Epithelial cell of esophagus (primary cell): ENCODE data around the gene OTOGL.
"Not testable (repeated sequence)": the region's sequence is repeated elsewhere in the genome, so short reads cannot be mapped to it uniquely, and the experiment has no call there.

Experiments used
- DNase-seq: peaks from one replicate; pipeline ENCODE4 v3.0.0; 2010; ENCODE audit warnings: low read depth
- H3K4me3 ChIP-seq: 2 replicates; pipeline ENCODE4 v1.5.1; 2011; ENCODE audit warnings: mild to moderate bottlenecking, low read length, control low read depth
- TF ChIP-seq, protein P1 (sequence below): IDR thresholded peaks from 2 replicates; pipeline ENCODE4 v1.5.1; 2011; ENCODE audit warnings: low read depth, mild to moderate bottlenecking, low read length, control low read depth, inconsistent platforms; ENCODE audit not compliant: insufficient read depth; ENCODE audit errors: missing control alignments

The OTOGL gene

DNA sequence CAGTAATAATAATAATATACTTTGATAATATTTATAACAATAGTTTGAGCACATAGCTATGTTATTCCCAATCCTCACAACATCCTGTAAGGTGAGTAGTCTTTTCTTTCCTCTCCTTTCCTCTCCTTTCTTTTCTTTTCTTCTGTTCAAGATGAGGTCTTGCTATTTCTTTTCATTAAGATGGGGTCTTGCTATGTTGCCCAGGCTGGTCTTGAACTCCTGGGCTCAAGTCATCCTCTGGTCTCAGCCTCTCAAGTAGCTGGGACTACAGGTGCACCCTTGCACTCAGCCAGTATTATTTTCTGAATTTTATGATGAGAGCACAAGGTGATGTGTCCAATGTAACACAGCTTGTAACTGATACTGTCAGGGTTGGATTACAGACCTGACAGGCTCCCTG, 134.6 kb downstream of the OTOGL start:
- DNase-seq, result no peak
- TF ChIP-seq, protein P1, sequence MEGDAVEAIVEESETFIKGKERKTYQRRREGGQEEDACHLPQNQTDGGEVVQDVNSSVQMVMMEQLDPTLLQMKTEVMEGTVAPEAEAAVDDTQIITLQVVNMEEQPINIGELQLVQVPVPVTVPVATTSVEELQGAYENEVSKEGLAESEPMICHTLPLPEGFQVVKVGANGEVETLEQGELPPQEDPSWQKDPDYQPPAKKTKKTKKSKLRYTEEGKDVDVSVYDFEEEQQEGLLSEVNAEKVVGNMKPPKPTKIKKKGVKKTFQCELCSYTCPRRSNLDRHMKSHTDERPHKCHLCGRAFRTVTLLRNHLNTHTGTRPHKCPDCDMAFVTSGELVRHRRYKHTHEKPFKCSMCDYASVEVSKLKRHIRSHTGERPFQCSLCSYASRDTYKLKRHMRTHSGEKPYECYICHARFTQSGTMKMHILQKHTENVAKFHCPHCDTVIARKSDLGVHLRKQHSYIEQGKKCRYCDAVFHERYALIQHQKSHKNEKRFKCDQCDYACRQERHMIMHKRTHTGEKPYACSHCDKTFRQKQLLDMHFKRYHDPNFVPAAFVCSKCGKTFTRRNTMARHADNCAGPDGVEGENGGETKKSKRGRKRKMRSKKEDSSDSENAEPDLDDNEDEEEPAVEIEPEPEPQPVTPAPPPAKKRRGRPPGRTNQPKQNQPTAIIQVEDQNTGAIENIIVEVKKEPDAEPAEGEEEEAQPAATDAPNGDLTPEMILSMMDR, result no peak
- no peak overlapping the region for H3K4me3 ChIP-seq

DNA sequence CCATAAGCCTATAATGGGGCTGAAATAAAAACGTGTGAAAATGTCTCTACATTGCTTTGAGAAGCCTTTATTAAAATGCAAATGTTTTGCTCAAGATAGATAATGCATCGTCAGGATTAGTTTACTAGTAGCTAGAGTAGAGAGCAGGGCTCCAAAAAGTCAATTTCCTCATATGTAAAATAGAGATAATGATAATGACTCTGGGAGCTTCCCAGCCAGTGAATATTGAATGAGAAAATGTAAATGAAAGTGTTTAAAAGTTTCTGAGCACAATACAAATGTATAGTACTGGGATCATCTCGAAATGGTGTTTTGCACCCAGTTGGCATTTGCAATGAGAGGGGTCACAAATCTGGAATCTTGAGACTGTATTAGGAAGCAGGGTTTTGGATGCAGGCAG, 135.3 kb downstream of the OTOGL start:
- H3K4me3 ChIP-seq, result no peak overlapping the region
- TF ChIP-seq, protein P1, result no peak
- no peak for DNase-seq

DNA sequence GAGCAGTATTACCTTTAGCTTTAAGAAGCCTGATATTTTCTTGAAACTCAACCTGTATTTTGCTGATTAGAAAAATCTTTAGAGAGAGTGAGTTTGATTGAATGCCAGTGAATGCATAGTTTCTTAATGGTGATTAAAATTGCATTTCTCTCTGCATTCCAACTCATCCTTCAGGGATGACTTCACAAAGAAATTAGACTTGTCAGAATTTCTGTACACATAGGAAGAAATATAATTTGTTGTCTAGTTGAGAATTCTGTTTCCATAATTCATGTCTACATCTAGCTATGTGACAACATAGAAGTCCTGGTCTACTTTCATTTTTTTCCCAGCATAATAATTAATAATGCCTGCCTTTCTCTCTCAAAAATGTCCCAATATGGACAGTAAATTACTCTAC, 136.6 kb downstream of the OTOGL start:
- no peak for DNase-seq
- no peak overlapping the region for H3K4me3 ChIP-seq
- TF ChIP-seq, protein P1, result no peak

DNA sequence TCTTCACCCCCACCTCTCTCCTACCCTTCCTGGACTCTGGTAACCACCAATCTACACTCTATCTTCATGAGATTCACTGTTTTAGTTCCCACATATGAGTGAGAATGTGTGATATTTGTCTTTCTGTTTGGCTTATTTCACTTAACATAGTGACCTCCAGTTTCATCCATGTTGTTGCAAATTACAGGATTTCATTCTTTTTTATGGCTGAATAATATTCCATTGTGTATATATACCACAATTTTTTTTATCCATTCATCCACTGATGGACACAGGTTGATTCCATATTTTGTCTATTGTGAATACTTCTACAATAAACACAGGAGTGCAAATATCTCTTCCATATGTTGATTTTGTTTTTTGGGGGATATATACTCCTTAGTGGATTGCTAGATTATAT, 140.5 kb downstream of the OTOGL start:
- DNase-seq, result no peak
- TF ChIP-seq, protein P1, result no peak
- H3K4me3 ChIP-seq, result no peak overlapping the region

DNA sequence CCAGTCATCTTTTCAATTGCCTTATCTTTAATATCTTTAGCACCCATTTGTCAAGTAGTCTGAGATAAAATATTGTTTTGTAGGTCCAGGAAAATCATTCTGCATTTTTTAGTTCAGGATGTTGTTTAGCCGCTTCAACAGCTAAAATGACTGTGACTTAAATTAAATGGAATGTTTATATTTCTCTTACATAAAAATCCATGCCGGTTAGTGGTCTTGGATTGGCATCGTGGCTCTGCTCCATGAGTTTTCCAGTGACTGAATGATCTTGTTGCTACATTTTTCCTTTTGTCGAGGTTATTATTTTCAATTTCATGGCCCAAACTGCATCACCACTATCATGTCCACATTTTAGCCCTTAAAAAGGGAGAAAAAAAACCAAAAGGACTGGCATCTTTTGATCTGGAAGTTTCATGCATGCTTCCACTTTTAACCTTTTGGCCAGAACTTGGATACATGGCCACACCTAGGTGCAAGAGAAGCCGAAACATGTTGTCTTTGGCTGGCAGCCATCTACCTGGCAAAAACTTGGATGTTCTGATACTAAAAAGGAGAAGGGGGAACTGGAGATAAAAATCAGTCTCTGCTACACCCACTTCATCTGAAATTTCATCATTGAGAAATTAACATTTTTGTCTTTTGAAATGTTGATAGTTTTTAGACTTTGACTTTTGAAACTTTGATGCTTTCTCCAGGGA, 142.4 kb downstream of the OTOGL start:
- TF ChIP-seq, protein P1, result no peak
- H3K4me3 ChIP-seq, result no peak overlapping the region
- DNase-seq, result peak; percentile 13

GRCh38 chr12:80242321-80242720, 143.0 kb downstream of the OTOGL start:
- TF ChIP-seq, protein P1, result no peak
- H3K4me3 ChIP-seq, result no peak overlapping the region
- no peak for DNase-seq

DNA sequence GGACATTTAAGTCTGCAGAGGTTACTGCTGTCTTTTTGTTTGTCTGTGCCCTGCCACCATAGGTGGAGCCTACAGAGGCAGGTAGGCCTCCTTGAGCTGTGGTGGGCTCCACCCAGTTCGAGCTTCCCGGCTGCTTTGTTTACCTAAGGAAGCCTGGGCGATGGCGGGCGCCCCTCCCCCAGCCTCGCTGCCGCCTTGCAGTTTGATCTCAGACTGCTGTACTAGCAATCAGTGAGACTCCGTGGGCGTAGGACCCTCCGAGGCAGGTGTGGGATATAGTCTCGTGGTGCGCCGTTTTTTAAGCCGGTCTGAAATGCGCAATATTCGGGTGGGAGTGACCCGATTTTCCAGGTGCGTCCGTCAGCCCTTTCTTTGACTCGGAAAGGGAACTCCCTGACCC, 150.2 kb downstream of the OTOGL start:
- H3K4me3 ChIP-seq, DNase-seq: not testable (repeated sequence)
